H1 (cell line): ENCODE data around the gene JMJD1C. TPM values are rescaled to one million over a fixed set of nuclear protein-coding genes. Genes with fewer than 3 reads are reported as not detected.

Experiments
- CTCF ChIA-PET: fragments of 300-600 bp; sonication (Branson Sonifier 250); formaldehyde crosslinking; loops from one replicate; lab custom pipeline; 2021; ENCODE audit not compliant: partially characterized antibody; lab: Charles Lee
- POLR2A ChIA-PET: fragments of 300-600 bp; sonication (Branson Sonifier 250); formaldehyde crosslinking; loops from one replicate; lab custom pipeline; 2021; ENCODE audit warnings: inconsistent platforms; ENCODE audit not compliant: partially characterized antibody; lab: Charles Lee
- DNase-seq, 2 experiments: peaks; one replicate each; pipeline versions ENCODE4 v3.0.0 to v3.0.0-alpha.2; 2010 to 2022; ENCODE audit warnings: low spot score in 2 of 2, low read depth in 1 of 2, mixed read lengths in 1 of 2
- FAIRE-seq: peaks from 2 replicates; lab custom pipeline; 2011; peaks lifted over from hg19 to GRCh38; lab: Jason Lieb, UNC
- H2AFZ ChIP-seq: 2 replicates; pipeline ENCODE4 v1.8.1; 2012; ENCODE audit warnings: low read length, inconsistent platforms
- H2AK5ac ChIP-seq: 2 replicates; pipeline ENCODE4 v1.6.1; 2013; ENCODE audit warnings: low read depth, low read length
- H2BK120ac ChIP-seq: replicated peaks from 2 replicates; pipeline ENCODE3; 2013; ENCODE audit warnings: low read depth, low read length, inconsistent platforms
- H2BK12ac ChIP-seq: 2 replicates; pipeline ENCODE4 v1.6.1; 2013; ENCODE audit warnings: low read depth, low read length
- H2BK15ac ChIP-seq: 2 replicates; pipeline ENCODE4 v1.6.1; 2013; ENCODE audit warnings: low read length
- H2BK20ac ChIP-seq: 2 replicates; pipeline ENCODE4 v1.6.1; 2013; ENCODE audit warnings: low read length
- H2BK5ac ChIP-seq: 2 replicates; pipeline ENCODE4 v1.6.1; 2013; ENCODE audit warnings: low read depth, low read length
- H3K14ac ChIP-seq: 2 replicates; pipeline ENCODE4 v1.6.1; 2013; ENCODE audit warnings: inconsistent platforms; ENCODE audit not compliant: insufficient read length
- H3K18ac ChIP-seq: 2 replicates; pipeline ENCODE4 v1.6.1; 2013; ENCODE audit warnings: low read length; ENCODE audit errors: extremely low read depth
- H3K23ac ChIP-seq: 2 replicates; pipeline ENCODE4 v1.6.1; 2013; ENCODE audit warnings: inconsistent platforms; ENCODE audit not compliant: insufficient read length
- H3K23me2 ChIP-seq: 2 replicates; pipeline ENCODE4 v1.6.1; 2013; ENCODE audit warnings: low read depth, low read length
- H3K27ac ChIP-seq: 2 replicates; pipeline ENCODE4 v1.6.1; 2011; ENCODE audit warnings: low read depth, low read length, inconsistent platforms
- H3K27me3 ChIP-seq, 4 experiments: replicated peaks in 1 of 4; 1 replicate in 1 of 4; 2 replicates in 3 of 4; pipeline versions ENCODE4 v1.6.1 to v1.8.1; 2011 to 2013; ENCODE audit warnings: low read length in 3 of 4, mild to moderate bottlenecking in 3 of 4, inconsistent platforms in 2 of 4, mixed read lengths in 2 of 4, moderate library complexity in 1 of 4; ENCODE audit not compliant: control insufficient read depth in 3 of 4, insufficient read depth in 3 of 4; ENCODE audit errors: extremely low read depth in 1 of 4
- H3K36me3 ChIP-seq, 4 experiments: 2 replicates each; pipeline versions ENCODE4 v1.6.1 to v1.8.1; 2011 to 2013; ENCODE audit warnings: mild to moderate bottlenecking in 4 of 4, low read length in 3 of 4, moderate library complexity in 2 of 4, control low read depth in 1 of 4, inconsistent platforms in 1 of 4; ENCODE audit not compliant: insufficient read depth in 4 of 4, control insufficient read depth in 2 of 4
- H3K4ac ChIP-seq: replicated peaks from 2 replicates; pipeline ENCODE3; 2013; ENCODE audit warnings: low read length, low read depth, mixed read lengths, inconsistent platforms; ENCODE audit not compliant: insufficient read length
- H3K4me1 ChIP-seq, 4 experiments: replicated peaks in 1 of 4; 1 replicate in 1 of 4; 2 replicates in 3 of 4; pipeline versions ENCODE4 v1.6.1 to v1.8.1; 2011 to 2013; ENCODE audit warnings: low read length in 3 of 4, inconsistent platforms in 2 of 4, mixed read lengths in 1 of 4; ENCODE audit not compliant: insufficient read depth in 4 of 4, control insufficient read depth in 3 of 4
- H3K4me2 ChIP-seq, 2 experiments: 2 replicates each; pipeline versions ENCODE4 v1.6.1 to v1.8.1; 2011 to 2013; ENCODE audit warnings: low read depth in 2 of 2, low read length in 2 of 2, control low read depth in 1 of 2, inconsistent platforms in 1 of 2, mild to moderate bottlenecking in 1 of 2; ENCODE audit not compliant: insufficient read depth in 1 of 2
- H3K4me3 ChIP-seq, 4 experiments: fragments of 200-600, 300-600 bp in 1 of 4; sonication (generic), shearing (Covaris generic), sonication (Bioruptor Twin) in 1 of 4; 2 replicates each; pipeline versions ENCODE4 v1.5.1 to v1.8.1; 2011 to 2016; ENCODE audit warnings: low read length in 4 of 4, low read depth in 3 of 4, control low read depth in 2 of 4, inconsistent platforms in 2 of 4, mild to moderate bottlenecking in 2 of 4, mixed read lengths in 1 of 4, moderate library complexity in 1 of 4; ENCODE audit not compliant: insufficient read depth in 2 of 4; ENCODE audit errors: extremely low read depth in 1 of 4
- H3K56ac ChIP-seq: replicated peaks from 2 replicates; pipeline ENCODE3; 2013; ENCODE audit warnings: low read depth, mild to moderate bottlenecking, mixed read lengths, low read length, inconsistent platforms; ENCODE audit not compliant: insufficient read length
- H3K79me1 ChIP-seq: 2 replicates; pipeline ENCODE4 v1.6.1; 2013; ENCODE audit warnings: low read depth, low read length, control low read depth
- H3K79me2 ChIP-seq, 2 experiments: 2 replicates each; pipeline versions ENCODE4 v1.6.1 to v1.8.1; 2012 to 2013; ENCODE audit warnings: low read length in 2 of 2, mild to moderate bottlenecking in 2 of 2, inconsistent platforms in 1 of 2; ENCODE audit not compliant: insufficient read depth in 2 of 2, control insufficient read depth in 1 of 2
- H3K9ac ChIP-seq, 4 experiments: replicated peaks in 1 of 4; 1 replicate in 1 of 4; 2 replicates in 3 of 4; pipeline versions ENCODE4 v1.6.1 to v1.8.1; 2011 to 2013; ENCODE audit warnings: low read depth in 3 of 4, low read length in 3 of 4, control low read depth in 2 of 4, mild to moderate bottlenecking in 2 of 4, moderate library complexity in 2 of 4, inconsistent platforms in 1 of 4; ENCODE audit errors: extremely low read depth in 1 of 4
- H3K9me3 ChIP-seq, 2 experiments: 2 replicates each; pipeline versions ENCODE4 v1.6.1 to v1.8.1; 2012 to 2013; ENCODE audit warnings: mild to moderate bottlenecking in 2 of 2, moderate library complexity in 2 of 2, control low read depth in 1 of 2, inconsistent platforms in 1 of 2, low read depth in 1 of 2, low read length in 1 of 2, mixed read lengths in 1 of 2; ENCODE audit not compliant: insufficient read depth in 2 of 2
- H4K20me1 ChIP-seq, 2 experiments: replicated peaks in 1 of 2; 2 replicates each; pipeline versions ENCODE3 to v1.8.1; 2011 to 2013; ENCODE audit warnings: inconsistent platforms in 2 of 2, low read length in 2 of 2, mild to moderate bottlenecking in 1 of 2; ENCODE audit not compliant: insufficient read depth in 2 of 2, control insufficient read depth in 1 of 2
- H4K5ac ChIP-seq: 2 replicates; pipeline ENCODE4 v1.6.1; 2013; ENCODE audit warnings: low read length, low read depth, mixed read lengths, inconsistent platforms; ENCODE audit not compliant: insufficient read length
- H4K8ac ChIP-seq: 2 replicates; pipeline ENCODE4 v1.8.0; 2013; ENCODE audit warnings: mild to moderate bottlenecking, moderate library complexity, low read length, inconsistent platforms; ENCODE audit not compliant: insufficient read depth; ENCODE audit errors: extremely low read depth
- H4K91ac ChIP-seq: replicated peaks from 2 replicates; pipeline ENCODE3; 2013; ENCODE audit warnings: low read length, mixed read lengths, inconsistent platforms; ENCODE audit not compliant: insufficient read length
- CTBP2 ChIP-seq: IDR thresholded peaks from 2 replicates; pipeline ENCODE4 v1.7.0; 2011; ENCODE audit warnings: borderline replicate concordance, mild to moderate bottlenecking, moderate library complexity, mixed read lengths, low read length; ENCODE audit not compliant: insufficient read depth, insufficient read length
- EGR1 ChIP-seq: IDR thresholded peaks from 2 replicates; pipeline ENCODE4 v1.6.1; 2011; ENCODE audit warnings: low read depth, low read length, borderline replicate concordance
- POLR2A ChIP-seq, 2 experiments: IDR thresholded peaks; 1 replicate in 1 of 2; 2 replicates in 1 of 2; pipeline ENCODE4 v1.6.1; 2011; ENCODE audit warnings: low read depth in 2 of 2, low read length in 2 of 2, mild to moderate bottlenecking in 2 of 2; ENCODE audit errors: control extremely low read depth in 1 of 2
- POLR2AphosphoS5 ChIP-seq: IDR thresholded peaks from 2 replicates; pipeline ENCODE4 v1.6.1; 2011; ENCODE audit warnings: low read depth, low read length
- RAD21 ChIP-seq, 2 experiments: IDR thresholded peaks in 1 of 2; conservative IDR thresholded peaks in 1 of 2; 2 replicates each; pipeline ENCODE4 v1.6.1; 2011; ENCODE audit warnings: low read depth in 2 of 2, low read length in 2 of 2, improper control_type of control experiment in 1 of 2, inconsistent platforms in 1 of 2, mild to moderate bottlenecking in 1 of 2, moderate library complexity in 1 of 2
- WGBS, 2 experiments: shearing (Covaris generic) in 1 of 2; methylation state at CpG; one replicate each; pipeline versions ENCODE4 v1.1.6 to v1.1.7; 2013 to 2015; ENCODE audit warnings: low lambda C conversion rate in 2 of 2, mixed read lengths in 2 of 2, inconsistent platforms in 1 of 2, low coverage in 1 of 2, missing lambda C conversion rate in 1 of 2; ENCODE audit not compliant: insufficient replicate concordance in 2 of 2, insufficient coverage in 1 of 2, insufficient read length in 1 of 2; ENCODE audit errors: extremely low coverage in 1 of 2, missing lambda C conversion rate in 1 of 2; 5-methylcytosine and 5-hydroxymethylcytosine counted together
- polyA plus RNA-seq, 7 experiments: library from polyadenylated mRNA; depleted of rRNA in 3 of 7; stranded (reverse) in 5 of 7; unstranded in 2 of 7; fragments of >200 nt in 5 of 7; fragments of 200-250 nt in 2 of 7; gene quantifications; 1 replicate in 5 of 7; 2 replicates in 1 of 7; 4 replicates in 1 of 7; pipeline versions ENCODE4 v1.2.1 to v1.2.3, GENCODE V29; 2011 to 2013; ENCODE audit warnings: missing spikeins in 2 of 7, mixed read lengths in 2 of 7
- total RNA-seq: library from RNA; stranded (reverse); fragmentation: NEBNext Ultra II Directional; extraction: Animal tissue kit (Norgen Biotek cat#: 25700); gene quantifications from 2 replicates; pipeline ENCODE4 v1.2.1, GENCODE V29; 2021
- TF ChIP-seq, protein P1 (sequence below), 3 experiments: IDR thresholded peaks; 1 replicate in 2 of 3; 2 replicates in 1 of 3; pipeline versions ENCODE4 v1.5.1 to v1.6.1; 2011; ENCODE audit warnings: low read length in 3 of 3, mild to moderate bottlenecking in 3 of 3, inconsistent platforms in 2 of 3, low read depth in 1 of 3, moderate library complexity in 1 of 3; ENCODE audit not compliant: insufficient read depth in 1 of 3; ENCODE audit errors: control extremely low read depth in 1 of 3

JMJD1C gene
- total and polyA plus RNA-seq, 2 of the 8 experiments (the other 6 are each of a cell fraction or from before 2014, with no cell fraction given): 54.5 to 210 TPM

DNA sequence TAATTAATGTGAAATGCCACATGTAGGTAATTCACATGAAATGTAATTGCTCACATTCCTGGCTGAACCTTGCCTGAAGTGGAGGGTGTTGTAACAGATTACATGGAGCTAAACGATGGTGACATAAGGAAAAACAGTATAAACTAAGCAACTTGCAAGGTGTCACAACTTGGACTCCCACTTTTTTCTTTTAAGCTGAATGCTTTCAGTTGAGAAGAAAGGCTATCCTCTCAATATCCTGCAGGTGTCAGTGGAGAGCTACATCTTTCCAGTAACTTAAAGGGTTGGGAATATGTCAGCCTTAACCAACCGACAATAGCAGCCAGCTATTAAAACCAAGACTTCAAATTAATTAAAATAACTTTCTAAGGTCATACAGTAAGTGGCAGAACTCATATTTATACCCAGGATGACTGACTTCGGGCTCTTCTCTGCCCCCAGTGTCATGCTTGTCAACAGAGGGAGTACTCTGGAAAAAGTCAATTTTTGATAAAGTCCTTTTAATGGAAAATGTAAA is 299.0 kb downstream of the JMJD1C start:
- no peaks in the 10 kb centered on the region for H3K79me1 ChIP-seq
- H3K14ac ChIP-seq: no peak overlapping the region
- no peak overlapping the region for H3K4me2 ChIP-seq
- H2AK5ac ChIP-seq: no peak overlapping the region
- no peak overlapping the region for H2BK120ac ChIP-seq
- no peak overlapping the region for H2BK15ac ChIP-seq
- no peak overlapping the region for H3K18ac ChIP-seq
- no peak overlapping the region for H3K27ac ChIP-seq
- H3K23ac ChIP-seq: no peak overlapping the region
- ChIA-PET POLR2A (interaction anchor here (1.2 to 3.8 kb wide), 5 partner anchors 10 to 551 kb away, joined by 3 to 20 read pairs (median 6); no protein-coding TSS in a partner anchor), CTCF (interaction anchor here (0.5 to 5.3 kb wide), 56 partner anchors 8 to 684 kb away, joined by 3 to 49 read pairs (median 3); no protein-coding TSS in a partner anchor)
- peaks cover 7 to 55% (median 29%) of the 10 kb centered on the region in 4 experiments; a peak in 7 of 8 replicates for H3K36me3 ChIP-seq
- 76% methylated on average over 3 of the region's 3 CpGs; no CpG with 5 or more reads in 1 of the 2 experiments for WGBS, 2 experiments
- peak; percentile 56 for TF ChIP-seq POLR2AphosphoS5
- TF ChIP-seq EGR1: no peak
- TF ChIP-seq, protein P1, sequence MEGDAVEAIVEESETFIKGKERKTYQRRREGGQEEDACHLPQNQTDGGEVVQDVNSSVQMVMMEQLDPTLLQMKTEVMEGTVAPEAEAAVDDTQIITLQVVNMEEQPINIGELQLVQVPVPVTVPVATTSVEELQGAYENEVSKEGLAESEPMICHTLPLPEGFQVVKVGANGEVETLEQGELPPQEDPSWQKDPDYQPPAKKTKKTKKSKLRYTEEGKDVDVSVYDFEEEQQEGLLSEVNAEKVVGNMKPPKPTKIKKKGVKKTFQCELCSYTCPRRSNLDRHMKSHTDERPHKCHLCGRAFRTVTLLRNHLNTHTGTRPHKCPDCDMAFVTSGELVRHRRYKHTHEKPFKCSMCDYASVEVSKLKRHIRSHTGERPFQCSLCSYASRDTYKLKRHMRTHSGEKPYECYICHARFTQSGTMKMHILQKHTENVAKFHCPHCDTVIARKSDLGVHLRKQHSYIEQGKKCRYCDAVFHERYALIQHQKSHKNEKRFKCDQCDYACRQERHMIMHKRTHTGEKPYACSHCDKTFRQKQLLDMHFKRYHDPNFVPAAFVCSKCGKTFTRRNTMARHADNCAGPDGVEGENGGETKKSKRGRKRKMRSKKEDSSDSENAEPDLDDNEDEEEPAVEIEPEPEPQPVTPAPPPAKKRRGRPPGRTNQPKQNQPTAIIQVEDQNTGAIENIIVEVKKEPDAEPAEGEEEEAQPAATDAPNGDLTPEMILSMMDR (IDR thresholded peaks at IDR 0.05; ENCODE audit: control extremely low read depth in 1 of 3, insufficient read depth in 1 of 3, low read depth in 1 of 3, low read length in 3 of 3): peak in 2 of 3 experiments; percentile 55 to 72; a peak in 3 of 4 replicates
- peak in 1 of 2 experiments; percentile 57; a peak in 2 of 3 replicates for TF ChIP-seq POLR2A (IDR thresholded peaks at IDR 0.05; ENCODE audit: control extremely low read depth in 1 of 2, low read depth in 2 of 2, low read length in 2 of 2)
- no peak for TF ChIP-seq CTBP2
- TF ChIP-seq RAD21 (IDR thresholded peaks at IDR 0.05 in 1 of 2, conservative IDR thresholded peaks at IDR 0.05 in 1 of 2; ENCODE audit: low read depth in 2 of 2, low read length in 2 of 2): peak; percentile 69 to 72
- no peak overlapping the region for H2AFZ ChIP-seq
- H3K23me2 ChIP-seq: no peaks in the 10 kb centered on the region
- H2BK20ac ChIP-seq: no peak overlapping the region
- H3K4ac ChIP-seq: no peak overlapping the region
- no peaks in the 10 kb centered on the region for H3K4me1 ChIP-seq
- no peaks in the 10 kb centered on the region for H3K79me2 ChIP-seq
- H2BK12ac ChIP-seq: no peak overlapping the region
- H4K91ac ChIP-seq: no peak overlapping the region
- no peak overlapping the region for H2BK5ac ChIP-seq
- no peaks in the 10 kb centered on the region for H3K9me3 ChIP-seq
- H3K27me3 ChIP-seq: no peaks in the 10 kb centered on the region
- no peak overlapping the region for H3K9ac ChIP-seq
- H4K5ac ChIP-seq: no peak overlapping the region
- peaks cover 0 to 3% of the 10 kb centered on the region in 2 experiments for H4K20me1 ChIP-seq
- DNase-seq (no peak), FAIRE-seq (peak; percentile 57)
- H3K4me3 ChIP-seq: no peak overlapping the region
- no peak overlapping the region for H3K56ac ChIP-seq
- H4K8ac ChIP-seq: no peak overlapping the region
